PC-9 (cell line): ENCODE results near the gene MAVS. TPM values are rescaled to one million over a fixed set of nuclear protein-coding genes. Genes with fewer than 3 reads are reported as not detected.

Experiments
- BruUV-seq: library from RNA; stranded (reverse); fragments of 400-500 nt; replicated peaks from 2 replicates; lab custom pipeline; 2021; lab: Mats Ljungman, UMichigan
- CTCF ChIA-PET: fragments of 300-600 bp; sonication (Branson Sonifier 250); formaldehyde crosslinking; loops from one replicate; lab custom pipeline; 2022; ENCODE audit warnings: antibody characterized with exemption; lab: Charles Lee
- POLR2A ChIA-PET: fragments of 300-600 bp; sonication (Branson Sonifier 250); formaldehyde crosslinking; loops from one replicate; lab custom pipeline; 2022; ENCODE audit warnings: antibody characterized with exemption; ENCODE audit not compliant: unreplicated experiment; lab: Charles Lee
- DNase-seq, 2 experiments: peaks; one replicate each; pipeline versions ENCODE4 v3.0.0 to v3.0.0-alpha.2; 2015 to 2022; ENCODE audit warnings: mixed read lengths in 1 of 2
- H2AFZ ChIP-seq: fragments of 200-600 bp; sonication (generic); 2 replicates; pipeline ENCODE4 v1.8.1; 2017; ENCODE audit warnings: antibody characterized with exemption
- H3F3A ChIP-seq: fragments of 200-600 bp; sonication (generic); 2 replicates; pipeline ENCODE4 v1.8.1; 2017; ENCODE audit warnings: antibody characterized with exemption, mild to moderate bottlenecking, low read depth; ENCODE audit not compliant: insufficient read depth
- H3K27ac ChIP-seq: fragments of 200-600 bp; sonication (generic); 2 replicates; pipeline ENCODE4 v1.6.1; 2016; ENCODE audit warnings: mixed run types
- H3K27me3 ChIP-seq: fragments of 200-600 bp; sonication (generic); 2 replicates; pipeline ENCODE4 v1.6.1; 2016; ENCODE audit warnings: low read depth, mixed run types; ENCODE audit not compliant: insufficient read depth
- H3K36me3 ChIP-seq: fragments of 200-600 bp; sonication (generic); 2 replicates; pipeline ENCODE4 v1.6.1; 2016; ENCODE audit warnings: low read depth, mixed run types
- H3K4me1 ChIP-seq: fragments of 200-600 bp; sonication (generic); replicated peaks from 2 replicates; pipeline ENCODE4 v1.6.1; 2016; ENCODE audit warnings: mixed run types; ENCODE audit not compliant: insufficient read depth
- H3K4me2 ChIP-seq: fragments of 200-600 bp; sonication (generic); 2 replicates; pipeline ENCODE4 v1.6.1; 2017; ENCODE audit warnings: mixed run types
- H3K4me3 ChIP-seq: fragments of 200-600 bp; sonication (generic); 2 replicates; pipeline ENCODE4 v1.6.1; 2016; ENCODE audit warnings: mixed run types
- H3K79me2 ChIP-seq: fragments of 200-600 bp; sonication (generic); 2 replicates; pipeline ENCODE4 v1.6.1; 2017; ENCODE audit warnings: low read depth, mixed run types
- H3K9me2 ChIP-seq: fragments of 200-600 bp; sonication (generic); 2 replicates; pipeline ENCODE4 v1.8.1; 2017; ENCODE audit warnings: mild to moderate bottlenecking; ENCODE audit not compliant: insufficient read depth
- H3K9me3 ChIP-seq: fragments of 200-600 bp; sonication (generic); 2 replicates; pipeline ENCODE4 v1.8.1; 2016; ENCODE audit warnings: low read depth; ENCODE audit not compliant: insufficient read depth
- H4K20me1 ChIP-seq: fragments of 200-600 bp; sonication (generic); 2 replicates; pipeline ENCODE4 v1.8.1; 2017; ENCODE audit not compliant: insufficient read depth
- CTCF ChIP-seq: fragments of 200-600 bp; sonication (generic); conservative IDR thresholded peaks from 2 replicates; pipeline ENCODE4 v1.6.1; 2017; ENCODE audit warnings: mixed run types, antibody characterized with exemption, mild to moderate bottlenecking, moderate library complexity
- EZH2 ChIP-seq: fragments of 200-600 bp; sonication (generic); IDR thresholded peaks from 2 replicates; pipeline ENCODE4 v1.8.0; 2017; ENCODE audit warnings: antibody characterized with exemption, low read depth
- intact Hi-C: fragments of 100-400 bp; cut with micrococcal nuclease; formaldehyde crosslinking; loops from one replicate; pipeline ENCODE4 v1.10.0; 2022; ENCODE audit not compliant: unreplicated experiment
- microRNA-seq: library from miRNA; unstranded; fragments of <30 nt; microRNA quantifications from one replicate; pipeline ENCODE4 v1.2.0, GENCODE V29; 2021; ENCODE audit warnings: borderline number of aligned reads, borderline replicate concordance
- total RNA-seq: library from RNA; stranded (reverse); gene quantifications from 2 replicates; pipeline ENCODE4 v1.2.3, GENCODE V29; 2021

MAVS gene
- total RNA-seq, 1 experiment from 2014 or later: 61.3 TPM

DNA sequence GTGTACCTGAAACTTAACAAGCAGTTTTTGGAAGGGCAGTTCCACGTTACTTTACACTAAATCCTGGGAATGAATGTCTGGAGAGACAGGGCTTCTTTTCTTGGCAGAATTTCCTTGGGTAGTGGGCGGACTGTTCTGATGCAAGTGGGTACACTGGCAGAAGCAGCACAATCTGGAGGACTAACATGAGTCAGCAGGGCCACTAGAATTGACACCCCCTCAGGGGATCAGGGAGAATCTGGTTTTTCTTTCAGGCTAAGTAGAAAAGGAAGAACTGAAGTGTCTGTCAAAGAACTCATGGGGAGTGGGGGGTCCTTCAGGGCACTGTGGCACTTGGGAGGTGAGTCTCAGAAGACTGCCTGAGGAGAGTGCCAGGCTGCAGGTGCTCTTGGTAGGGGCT is 77.2 kb downstream of the MAVS start:
- intact Hi-C loops: no loop called here
- Histone ChIP-seq H3K27me3 (no peaks in the 10 kb centered on the region), H2AFZ (no peak overlapping the region), H3K9me3 (no peaks in the 10 kb centered on the region), H3K4me1 (no peaks in the 10 kb centered on the region), H3K79me2 (peaks cover 13% of the 10 kb centered on the region; the same call in 1 of the 2 replicates), H3K36me3 (peaks cover 13% of the 10 kb centered on the region), H3F3A (peaks cover 50% of the 10 kb centered on the region), H3K4me2 (no peak overlapping the region), H4K20me1 (peaks cover 41% of the 10 kb centered on the region), H3K4me3 (no peak overlapping the region), H3K9me2 (no peaks in the 10 kb centered on the region), H3K27ac (no peak overlapping the region)
- no peak for TF ChIP-seq CTCF
- POLR2A ChIA-PET: no interaction called here
- BruUV-seq: no TSS peak
- CTCF ChIA-PET: no interaction called here
- no peak for DNase-seq

DNA sequence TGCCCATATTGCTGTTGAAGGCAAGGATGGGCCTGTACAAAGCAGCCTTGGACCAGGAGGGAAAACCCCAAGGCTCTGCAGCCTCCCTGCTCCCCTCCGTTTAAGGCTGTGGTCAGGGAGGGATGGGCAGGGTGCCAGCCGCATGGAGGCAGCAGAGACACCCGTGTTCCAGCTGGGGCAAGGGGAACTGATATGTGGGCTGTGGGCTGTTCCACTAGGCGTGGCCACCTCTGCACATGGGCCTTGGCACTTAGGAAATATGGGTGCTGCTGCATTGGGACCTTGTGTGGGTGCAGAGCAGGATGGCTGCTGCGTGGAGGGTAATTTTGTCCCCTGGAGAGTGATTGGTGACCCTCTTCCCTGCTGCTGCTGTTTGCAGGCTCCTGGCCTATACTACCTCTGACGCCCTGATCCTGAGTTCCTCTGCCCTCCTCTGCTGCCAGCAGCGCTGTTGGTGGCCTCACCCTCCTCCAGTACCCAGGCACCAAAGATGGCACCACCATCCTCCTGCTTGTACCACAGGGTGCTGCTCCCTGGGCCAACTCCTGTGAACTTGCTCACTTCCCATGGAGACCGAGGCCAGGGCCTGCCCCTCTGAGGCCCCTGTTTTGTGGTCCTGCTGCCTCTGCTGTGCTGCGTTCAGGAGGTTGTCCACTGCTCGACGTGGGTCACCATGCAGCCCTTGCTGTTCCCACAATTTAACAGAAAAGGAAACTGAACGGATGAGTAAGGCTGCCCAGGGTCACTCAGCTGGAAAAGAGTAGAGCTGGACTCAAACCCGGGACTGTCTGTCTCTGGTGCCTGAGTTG is 77.9 kb downstream of the MAVS start:
- no peak overlapping the region for H3K27ac ChIP-seq
- CTCF ChIA-PET: no interaction called here
- POLR2A ChIA-PET: no interaction called here
- no peak overlapping the region for H2AFZ ChIP-seq
- H3K4me2 ChIP-seq: no peak overlapping the region
- peaks cover 13% of the 10 kb centered on the region; the same call in 1 of the 2 replicates for H3K79me2 ChIP-seq
- intact Hi-C loops: no loop called here
- H3K4me1 ChIP-seq: no peaks in the 10 kb centered on the region
- DNase-seq: no peak
- peaks cover 45% of the 10 kb centered on the region for H4K20me1 ChIP-seq
- H3K36me3 ChIP-seq: peaks cover 13% of the 10 kb centered on the region
- H3K9me2 ChIP-seq: no peaks in the 10 kb centered on the region
- H3K9me3 ChIP-seq: no peaks in the 10 kb centered on the region
- no peaks in the 10 kb centered on the region for H3K27me3 ChIP-seq
- H3K4me3 ChIP-seq: no peak overlapping the region
- TF ChIP-seq CTCF (no peak), EZH2 (no peak)
- H3F3A ChIP-seq: peaks cover 57% of the 10 kb centered on the region
- BruUV-seq: no TSS peak

- no peak overlapping the region for H3K4me3 ChIP-seq
- no peaks in the 10 kb centered on the region for H3K9me2 ChIP-seq
- POLR2A ChIA-PET: no interaction called here
- intact Hi-C loops: no loop called here
- H3F3A ChIP-seq: peaks cover 63% of the 10 kb centered on the region
- TF ChIP-seq CTCF: no peak
- no peak for TF ChIP-seq EZH2
- H3K9me3 ChIP-seq: no peaks in the 10 kb centered on the region
- peaks cover 13% of the 10 kb centered on the region for H3K36me3 ChIP-seq
- no peak overlapping the region for H3K4me2 ChIP-seq
- no peaks in the 10 kb centered on the region for H3K27me3 ChIP-seq
- H3K79me2 ChIP-seq: peaks cover 8% of the 10 kb centered on the region; the same call in 1 of the 2 replicates
- BruUV-seq: no TSS peak
- no peak overlapping the region for H3K27ac ChIP-seq
- no peak overlapping the region for H2AFZ ChIP-seq
- CTCF ChIA-PET: no interaction called here
- no peaks in the 10 kb centered on the region for H3K4me1 ChIP-seq
- peaks cover 43% of the 10 kb centered on the region for H4K20me1 ChIP-seq
- DNase-seq: no peak
Measured at GRCh38 chr20:3925113-3925695, 78.6 kb downstream of the MAVS start.

Small RNA genes within 50 kb of the gene (microRNA-seq; reads per million reads assigned to microRNA genes)
- gene MIR103A2: not detected
- not detected for gene MIR103B2

Other genes with a start within 250 kb of the MAVS start
- not detected in 2 replicates for gene GFRA4, start 183.4 kb upstream of the MAVS start, total RNA-seq
- not detected in 2 replicates for gene ADAM33, start 164.8 kb upstream of the MAVS start, total RNA-seq
- gene SIGLEC1, start 134.2 kb upstream of the MAVS start, total RNA-seq: 0.13 TPM in 1 of 2 replicates, not detected in the other
- not detected in 2 replicates for gene HSPA12B, start 114.1 kb upstream of the MAVS start, total RNA-seq
- 86.9 and 95.0 TPM in 2 replicates for gene ADISSP, start 79.1 kb upstream of the MAVS start, total RNA-seq
- gene SPEF1, start 65.4 kb upstream of the MAVS start, total RNA-seq: 2.6 and 2.7 TPM in 2 replicates
- gene CENPB, start 60.1 kb upstream of the MAVS start, total RNA-seq: 70.8 and 82.9 TPM in 2 replicates
- gene CDC25B, start 50.5 kb upstream of the MAVS start, total RNA-seq: 83.5 and 91.0 TPM in 2 replicates
- gene AP5S1, start 26.3 kb upstream of the MAVS start, total RNA-seq: 18.3 and 20.0 TPM in 2 replicates
- 51.6 and 54.5 TPM in 2 replicates for gene PANK2, start 42.6 kb downstream of the MAVS start, total RNA-seq
- 60.5 and 89.0 TPM in 2 replicates for gene RNF24, start 168.7 kb downstream of the MAVS start, total RNA-seq